Aorta (tissue), 5 donors: ENCODE measurements around the gene PRKCB. TPM values are rescaled to one million over a fixed set of nuclear protein-coding genes. Genes with fewer than 3 reads are reported as not detected.

Source experiments
- ATAC-seq: fragments of 200-7000 bp; cut with Tn5 transposase; one replicate; pipeline ENCODE4 v1.9.1; 2022; ENCODE audit warnings: moderate library complexity; ENCODE audit not compliant: low FRiP score
- DNase-seq, 2 donors: peaks; one replicate each; pipeline ENCODE4 v3.0.0-alpha.2; 2020
- H3K27ac ChIP-seq, 2 donors: one replicate each; pipeline ENCODE4 v1.5.1; 2013; ENCODE audit warnings: low read length in 2 of 2, mild to moderate bottlenecking in 2 of 2, moderate library complexity in 2 of 2, control low read depth in 1 of 2, inconsistent platforms in 1 of 2, low read depth in 1 of 2
- H3K27me3 ChIP-seq, 2 donors: one replicate each; pipeline ENCODE4 v1.6.1; 2013; ENCODE audit warnings: control low read depth in 1 of 2, low read length in 1 of 2, mild to moderate bottlenecking in 1 of 2, moderate library complexity in 1 of 2; ENCODE audit not compliant: insufficient read depth in 2 of 2, control insufficient read depth in 1 of 2
- H3K36me3 ChIP-seq, 2 donors: one replicate each; pipeline ENCODE4 v1.6.1; 2013; ENCODE audit warnings: control low read depth in 1 of 2, low read length in 1 of 2, mild to moderate bottlenecking in 1 of 2; ENCODE audit not compliant: insufficient read depth in 2 of 2, control insufficient read depth in 1 of 2
- H3K4me1 ChIP-seq, 2 donors: one replicate each; pipeline ENCODE4 v1.6.1; 2013; ENCODE audit warnings: low read length in 2 of 2, control low read depth in 1 of 2, mild to moderate bottlenecking in 1 of 2, moderate library complexity in 1 of 2; ENCODE audit not compliant: insufficient read depth in 2 of 2, control insufficient read depth in 1 of 2
- H3K4me3 ChIP-seq, 2 donors: one replicate each; pipeline ENCODE4 v1.5.1; 2013; ENCODE audit warnings: low read length in 2 of 2, control low read depth in 1 of 2, mild to moderate bottlenecking in 1 of 2
- H3K9me3 ChIP-seq: one replicate; pipeline ENCODE4 v1.6.1; 2013; ENCODE audit warnings: mild to moderate bottlenecking, low read length; ENCODE audit not compliant: control insufficient read depth
- WGBS, 2 donors: extraction: QIAGEN DNeasy Blood & Tissue Kit; methylation state at CpG; one replicate each; pipeline ENCODE4 v1.1.7; 2013; 5-methylcytosine and 5-hydroxymethylcytosine counted together
- intact Hi-C, 2 donors: fragments of 100-400 bp; cut with DNase I; formaldehyde crosslinking; loops; one replicate each; pipeline versions ENCODE4 v1.14.2 to v1.15.0; 2022
- polyA plus RNA-seq, 2 donors: library from polyadenylated mRNA; stranded (reverse); fragments of 200-250 nt; gene quantifications; one replicate each; pipeline ENCODE4 v1.2.3, GENCODE V29; 2013
- total RNA-seq, 2 donors: library from RNA; stranded (reverse); fragmentation: NEBNext Ultra II Directional; extraction: Animal tissue kit (Norgen Biotek cat#: 25700); gene quantifications; one replicate each; pipeline ENCODE4 v1.2.1, GENCODE V29; 2021
- donor health status: healthy with polysubstance abuse.
- donor health status: Bipolar disorder and iron deficiency.
- donor health status: DM: no; HTN: no; CAD: no.
- donor health status: DM: no; HTN: no; CAD: no.
- donor health status: DM: yes; HTN: yes; CAD: no.

Gene PRKCB
- total and polyA plus RNA-seq, 4 donors = 0.28 to 16.7 (median 5.4) TPM

DNA sequence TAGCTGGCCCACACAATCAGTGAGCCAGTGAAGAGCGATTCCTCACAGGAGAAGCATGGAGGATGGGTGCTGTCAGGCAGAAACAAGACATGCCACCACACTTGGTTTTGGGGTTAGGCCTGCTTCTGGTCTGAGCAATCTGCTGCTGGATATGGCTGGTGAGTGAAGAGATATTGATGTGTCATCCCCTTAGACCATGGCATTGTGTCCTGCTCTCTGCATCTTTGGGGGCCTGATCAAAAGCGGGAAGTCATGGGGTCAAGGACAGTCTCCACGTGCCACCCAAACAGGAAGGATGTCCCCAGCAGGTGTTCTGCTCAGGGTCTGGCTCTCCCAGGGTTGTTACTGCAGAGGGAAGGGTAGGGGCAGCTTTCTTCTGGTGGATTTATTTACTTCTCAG is 140.7 kb downstream of the PRKCB start:
- Histone ChIP-seq H3K4me1 (no peaks in the 10 kb centered on the region), H3K27me3 (no peaks in the 10 kb centered on the region), H3K4me3 (no peak overlapping the region), H3K27ac (no peak overlapping the region), H3K9me3 (peaks cover 3% of the 10 kb centered on the region), H3K36me3 (no peaks in the 10 kb centered on the region)
- intact Hi-C loops = no loop called here
- 53% methylated on average over 3 of the region's 3 CpGs for WGBS, 2 donors
- DNase-seq (no peak), ATAC-seq (no peak)

DNA sequence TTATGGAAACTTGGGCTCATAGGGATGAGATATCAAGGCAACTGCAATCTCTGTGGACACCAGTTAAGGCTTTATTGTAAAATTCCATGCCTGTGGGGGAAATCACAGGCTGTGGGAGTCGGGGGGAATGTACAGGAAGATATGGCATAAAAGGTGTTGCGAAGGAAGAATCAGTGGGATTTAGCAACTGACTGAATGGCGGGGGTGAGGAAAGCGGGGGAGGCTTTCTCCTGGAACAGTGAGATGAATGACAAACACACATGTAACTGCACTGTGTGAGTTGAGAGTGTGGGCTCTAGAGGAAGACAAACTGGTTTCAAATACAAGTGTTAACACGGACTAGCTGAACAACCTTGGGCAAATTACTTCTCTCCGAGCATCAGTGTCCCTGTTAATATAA is 143.7 kb downstream of the PRKCB start:
- intact Hi-C loops = no loop called here
- peaks cover 3% of the 10 kb centered on the region for H3K9me3 ChIP-seq
- H3K4me1 ChIP-seq = no peaks in the 10 kb centered on the region
- no peak overlapping the region for H3K4me3 ChIP-seq
- 81 to 85% methylated on average over 6 of the region's 6 CpGs for WGBS, 2 donors
- ATAC-seq (no peak), DNase-seq (no peak)
- H3K27ac ChIP-seq = no peak overlapping the region
- no peaks in the 10 kb centered on the region for H3K27me3 ChIP-seq
- no peaks in the 10 kb centered on the region for H3K36me3 ChIP-seq

DNA sequence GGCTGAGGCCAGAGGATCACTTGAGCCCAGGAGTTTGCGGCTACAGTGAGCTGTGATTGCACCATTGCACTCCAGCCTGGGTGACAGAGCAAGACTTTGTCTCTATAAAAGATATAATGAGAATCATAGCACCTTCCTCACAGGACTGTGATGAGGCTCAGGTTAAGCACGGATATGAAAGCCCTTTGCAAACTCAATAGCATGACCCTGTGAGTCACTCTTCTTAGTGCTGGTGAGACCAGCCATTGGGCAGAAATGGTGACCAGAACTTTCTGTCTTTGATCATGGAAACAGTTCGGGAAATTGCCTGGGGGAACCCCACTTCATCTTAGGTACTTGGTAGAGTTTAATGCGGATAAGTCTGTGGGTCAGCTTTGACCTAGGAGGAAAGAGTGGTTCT is 144.2 kb downstream of the PRKCB start:
- DNase-seq (no peak), ATAC-seq (no peak)
- H3K36me3 ChIP-seq = no peaks in the 10 kb centered on the region
- no peak overlapping the region for H3K4me3 ChIP-seq
- H3K4me1 ChIP-seq = no peaks in the 10 kb centered on the region
- intact Hi-C loops = no loop called here
- H3K27me3 ChIP-seq = no peaks in the 10 kb centered on the region
- WGBS, 2 donors = 79 to 80% methylated on average over 4 of the region's 4 CpGs
- no peak overlapping the region for H3K27ac ChIP-seq
- peaks cover 3% of the 10 kb centered on the region for H3K9me3 ChIP-seq

DNA sequence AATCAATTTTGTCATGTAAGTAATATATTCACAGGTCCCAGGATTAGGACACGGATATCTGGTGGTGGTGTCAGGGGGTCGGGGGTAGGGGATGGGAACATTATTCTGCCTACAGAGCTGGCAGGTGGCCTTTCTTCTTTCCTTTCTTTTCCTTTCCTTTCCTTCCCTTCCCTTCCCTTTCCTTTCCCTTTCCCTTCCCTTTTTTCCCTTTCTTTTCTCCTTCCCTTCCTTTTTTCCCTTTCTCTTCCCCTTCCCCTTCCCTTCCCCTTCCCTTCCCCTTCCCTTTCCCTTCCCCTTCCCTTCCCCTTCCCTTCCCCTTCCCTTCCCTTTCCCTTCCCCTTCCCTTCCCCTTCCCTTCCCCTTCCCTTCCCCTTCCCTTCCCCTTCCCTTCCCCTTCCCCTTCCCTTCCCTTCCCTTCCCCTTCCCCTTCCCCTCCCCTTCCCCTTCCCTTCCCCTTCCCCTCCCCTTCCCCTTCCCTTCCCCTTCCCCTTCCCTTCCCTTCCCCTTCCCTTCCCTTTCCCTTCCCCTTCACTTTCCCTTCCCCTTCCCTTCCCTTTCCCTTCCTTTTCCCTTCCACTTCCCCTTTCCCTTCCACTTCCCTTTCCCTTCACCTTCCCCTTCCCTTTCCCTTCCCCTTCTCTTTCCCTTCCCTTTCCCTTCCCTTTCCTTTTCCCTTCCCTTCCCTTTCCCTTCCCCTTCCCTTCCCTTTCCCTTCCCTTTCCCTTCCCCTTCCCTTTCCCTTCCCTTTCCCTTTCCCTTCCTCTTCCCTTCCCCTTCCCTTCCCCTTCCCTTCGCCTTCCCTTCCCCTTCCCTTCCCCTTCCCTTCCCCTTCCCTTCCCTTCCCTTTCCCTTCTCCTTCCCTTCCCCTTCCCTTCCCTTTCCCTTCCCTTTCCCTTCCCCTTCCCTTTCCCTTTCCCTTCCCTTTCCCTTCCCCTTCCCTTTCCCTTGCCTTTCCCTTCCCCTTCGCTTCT is 145.9 kb downstream of the PRKCB start:
- ATAC-seq (no peak), DNase-seq (no peak)
- Histone ChIP-seq H3K27ac (no peak overlapping the region), H3K4me3 (no peak overlapping the region), H3K27me3 (no peaks in the 10 kb centered on the region), H3K4me1 (no peaks in the 10 kb centered on the region), H3K36me3 (no peaks in the 10 kb centered on the region), H3K9me3 (peaks cover 3% of the 10 kb centered on the region)
- WGBS, 2 donors = 70 to 88% methylated on average over 3 to 4 of the region's 4 CpGs
- intact Hi-C loops = no loop called here

DNA sequence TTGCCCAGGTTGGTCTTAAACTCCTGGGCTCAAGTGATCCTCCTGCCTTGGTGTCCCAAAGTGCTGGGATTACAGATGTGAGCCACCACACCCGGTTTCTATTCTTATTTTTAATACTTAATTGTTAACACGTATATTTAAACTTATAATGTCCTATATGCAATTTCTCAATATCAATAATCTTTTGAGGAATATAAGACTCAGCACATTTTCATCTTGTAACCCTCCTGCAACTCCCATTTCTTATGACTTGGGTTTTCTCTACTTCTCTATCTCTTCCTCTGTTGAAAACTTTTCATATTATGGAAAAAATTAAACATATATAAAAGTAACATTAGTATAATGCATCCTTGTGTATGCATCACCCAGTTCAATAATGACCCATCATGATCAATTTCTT is 150.7 kb downstream of the PRKCB start:
- no peaks in the 10 kb centered on the region for H3K27me3 ChIP-seq
- no peaks in the 10 kb centered on the region for H3K9me3 ChIP-seq
- H3K36me3 ChIP-seq = no peaks in the 10 kb centered on the region
- no peak overlapping the region for H3K27ac ChIP-seq
- H3K4me3 ChIP-seq = no peak overlapping the region
- DNase-seq = no peak
- intact Hi-C loops = no loop called here
- WGBS, 2 donors = 68 to 74% methylated on average over 2 of the region's 2 CpGs
- ATAC-seq = no peak
- no peaks in the 10 kb centered on the region for H3K4me1 ChIP-seq

DNA sequence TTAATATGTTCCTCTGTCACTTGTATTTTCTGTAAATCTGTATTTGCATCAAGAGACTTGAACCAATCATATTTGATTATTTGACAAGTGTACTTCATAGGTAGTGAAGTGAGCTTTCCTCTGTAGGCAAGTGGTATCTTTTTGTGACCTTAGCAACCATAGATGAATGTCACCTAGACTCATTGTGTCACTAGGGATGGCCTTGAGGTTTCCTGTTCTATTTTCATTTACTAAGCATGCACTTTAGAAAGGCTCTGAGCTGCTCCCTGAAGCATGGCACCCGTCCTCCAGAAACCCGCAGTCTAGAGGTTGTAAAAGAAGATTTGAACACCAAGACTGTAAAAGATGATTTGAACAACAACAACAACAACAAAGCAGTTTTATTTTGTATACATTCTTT is 151.7 kb downstream of the PRKCB start:
- H3K27me3 ChIP-seq = no peaks in the 10 kb centered on the region
- intact Hi-C loops = no loop called here

DNA sequence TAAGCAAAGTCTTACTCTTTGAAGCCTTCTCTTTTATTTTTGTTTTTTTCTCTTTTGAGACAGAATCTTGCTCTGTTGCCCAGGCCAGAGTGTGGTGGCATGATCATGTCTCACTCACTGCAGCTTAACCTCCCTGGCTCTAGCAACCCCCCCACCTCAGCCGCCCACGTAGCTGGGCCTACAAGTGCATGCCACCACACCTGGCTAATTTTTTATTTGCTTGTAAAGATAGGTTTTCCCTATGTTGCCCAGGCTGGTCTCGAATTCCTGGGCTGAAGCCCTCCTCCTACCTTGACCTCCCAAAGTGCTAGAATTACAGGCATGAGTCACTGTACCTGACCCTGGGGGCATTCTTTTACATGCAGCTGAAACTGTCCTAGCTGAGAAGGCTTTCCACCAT is 154.7 kb downstream of the PRKCB start:
- no peaks in the 10 kb centered on the region for H3K9me3 ChIP-seq
- DNase-seq = no peak
- 78 to 83% methylated on average over 3 of the region's 3 CpGs for WGBS, 2 donors
- no peak overlapping the region for H3K4me3 ChIP-seq
- H3K36me3 ChIP-seq = no peaks in the 10 kb centered on the region
- H3K4me1 ChIP-seq = no peaks in the 10 kb centered on the region
- no peak for ATAC-seq
- intact Hi-C loops = loop anchor here in 1 of 2 donors (10.0 kb wide), 1 partner anchor 116 kb away; no protein-coding TSS in a partner anchor
- H3K27ac ChIP-seq = no peak overlapping the region
- H3K27me3 ChIP-seq = no peaks in the 10 kb centered on the region

More for the DNA sequence above, 151.7 kb downstream of the PRKCB start:
- Histone ChIP-seq H3K9me3 (no peaks in the 10 kb centered on the region), H3K4me1 (no peaks in the 10 kb centered on the region), H3K36me3 (no peaks in the 10 kb centered on the region), H3K27ac (no peak overlapping the region), H3K4me3 (no peak overlapping the region)
- DNase-seq = no peak
- 81 to 82% methylated on average over 2 of the region's 2 CpGs for WGBS, 2 donors
- ATAC-seq = no peak

DNA sequence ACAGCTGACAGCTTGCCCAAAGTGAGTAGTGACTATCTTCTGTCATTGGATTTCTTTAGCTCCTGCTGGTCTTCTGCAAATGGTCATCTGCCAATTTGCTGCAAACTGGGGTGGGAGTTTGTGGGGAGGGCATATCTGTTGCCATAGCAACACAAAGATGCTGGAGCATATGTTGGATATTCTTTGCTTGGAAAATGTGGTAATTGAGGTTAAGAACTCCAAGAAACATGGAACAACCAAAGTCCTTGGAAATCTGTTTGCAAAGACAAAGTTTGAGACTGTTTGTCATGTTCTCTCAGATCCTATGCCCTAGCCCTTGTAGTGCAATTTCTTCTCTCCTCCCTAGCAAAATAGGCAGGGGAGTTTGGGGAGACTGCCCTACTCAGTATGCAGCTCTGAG is 155.3 kb downstream of the PRKCB start:
- no peaks in the 10 kb centered on the region for H3K9me3 ChIP-seq
- ATAC-seq = no peak
- H3K4me3 ChIP-seq = no peak overlapping the region
- no peaks in the 10 kb centered on the region for H3K36me3 ChIP-seq
- no peaks in the 10 kb centered on the region for H3K27me3 ChIP-seq
- no peak for DNase-seq
- H3K4me1 ChIP-seq = no peaks in the 10 kb centered on the region
- intact Hi-C loops = loop anchor here in 1 of 2 donors (10.0 kb wide), 1 partner anchor 116 kb away; no protein-coding TSS in a partner anchor
- H3K27ac ChIP-seq = no peak overlapping the region

DNA sequence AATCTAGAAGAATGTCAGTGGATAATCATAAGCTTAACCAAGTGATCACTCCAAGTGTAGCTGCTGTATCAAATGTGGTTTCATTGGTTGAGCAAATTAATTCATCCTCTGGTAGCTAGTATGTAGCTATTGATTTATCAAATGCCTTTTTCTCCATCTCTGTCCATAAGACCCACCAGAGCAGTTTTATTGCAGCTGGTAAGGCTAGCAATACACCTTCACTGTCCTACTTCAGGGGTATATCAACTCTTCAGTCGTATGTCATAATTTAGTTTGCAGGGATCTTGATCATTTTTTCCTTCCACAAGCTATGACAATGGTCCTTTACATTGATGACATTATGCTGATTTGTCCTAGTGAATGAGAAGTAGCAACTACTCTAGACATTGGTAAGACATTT is 158.8 kb downstream of the PRKCB start:
- intact Hi-C loops = loop anchor here in 1 of 2 donors (10.0 kb wide), 1 partner anchor 120 kb away; no protein-coding TSS in a partner anchor
- H3K27ac ChIP-seq = no peak overlapping the region
- DNase-seq (no peak), ATAC-seq (no peak)
- H3K36me3 ChIP-seq = no peaks in the 10 kb centered on the region
- no peak overlapping the region for H3K4me3 ChIP-seq
- peaks cover 0 to 2% of the 10 kb centered on the region in 2 donors for H3K27me3 ChIP-seq
- peaks cover 3% of the 10 kb centered on the region for H3K9me3 ChIP-seq
- WGBS, 2 donors = 63 to 75% methylated on average over 1 of the region's 1 CpG
- no peaks in the 10 kb centered on the region for H3K4me1 ChIP-seq
